ENCODE results near the gene SCLY.
"Not testable (repeated sequence)": the region's sequence is repeated elsewhere in the genome, so short reads cannot be mapped to it uniquely, and the experiment has no call there.

Gene SCLY

GRCh38 chr2:238061315-238062202 is 758 bp downstream of the SCLY start:
- Histone ChIP-seq H3K4me1 (ENCODE audit: control insufficient read depth, insufficient read depth, low read length) (peaks cover 11% of the 10 kb centered on the region), H3K4me3 (ENCODE audit: low read length) (peak overlapping the region; percentile 81), H3K9me3 (replicated peaks; ENCODE audit: low read length) (no peaks in the 10 kb centered on the region), H3K4me2 (ENCODE audit: low read length) (peak overlapping the region; percentile 98), H3K9ac (ENCODE audit: low read depth, low read length) (peak overlapping the region; percentile 92), H3K27me3 (ENCODE audit: control insufficient read depth, insufficient read depth, low read length) (no peaks in the 10 kb centered on the region), H3K36me3 (ENCODE audit: insufficient read depth, low read length) (peaks cover 6% of the 10 kb centered on the region)

DNA sequence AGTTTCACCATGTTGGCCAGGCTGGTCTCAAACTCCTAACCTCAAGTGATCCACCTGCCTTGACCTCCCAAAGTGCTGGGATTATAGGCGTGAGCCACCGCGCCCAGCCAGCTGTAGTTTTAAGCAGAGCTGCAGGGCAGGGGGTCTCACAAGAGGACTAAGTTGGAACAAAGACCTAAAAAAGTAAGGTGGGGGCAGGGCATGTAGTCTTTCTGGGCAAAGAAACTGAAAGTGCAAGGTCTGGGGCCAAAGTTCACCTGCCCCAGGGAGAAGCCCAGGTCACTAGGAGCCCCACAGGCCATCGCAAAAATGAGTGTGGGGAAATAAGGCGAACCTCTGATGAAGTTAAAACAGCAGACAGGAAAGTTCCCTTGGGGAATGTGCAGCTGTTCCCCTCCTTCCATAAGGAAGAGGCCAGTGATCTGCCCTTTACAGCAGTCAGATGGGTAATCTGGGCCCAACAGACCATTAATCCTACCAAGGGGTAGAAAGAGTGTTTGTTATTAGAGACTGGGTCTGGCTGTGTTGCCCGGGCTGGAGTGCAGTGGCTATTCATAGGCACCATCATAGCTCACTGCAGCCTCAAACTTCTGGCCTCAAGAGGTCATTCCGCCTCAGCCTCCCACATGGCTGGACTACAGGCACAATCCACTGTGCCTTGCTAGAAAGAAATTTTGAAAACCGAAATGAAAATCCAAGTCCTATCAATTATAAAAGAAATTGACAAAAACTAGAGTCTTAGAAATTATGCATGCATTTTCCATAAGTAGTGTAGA is 2.8 kb downstream of the SCLY start:
- Histone ChIP-seq H3K4me1 (ENCODE audit: control insufficient read depth, insufficient read depth, low read length) (peaks cover 11% of the 10 kb centered on the region), H3K4me3 (ENCODE audit: low read length) (no peak overlapping the region), H3K36me3 (ENCODE audit: insufficient read depth, low read length) (peaks cover 20% of the 10 kb centered on the region), H3K9ac (ENCODE audit: low read depth, low read length) (no peak overlapping the region), H3K27me3 (ENCODE audit: control insufficient read depth, insufficient read depth, low read length) (no peaks in the 10 kb centered on the region), H3K4me2 (ENCODE audit: low read length) (no peak overlapping the region), H3K9me3 (replicated peaks; ENCODE audit: low read length) (no peaks in the 10 kb centered on the region)

- Histone ChIP-seq H3K9ac (ENCODE audit: low read depth, low read length) (no peak overlapping the region), H3K4me3 (ENCODE audit: low read length) (no peak overlapping the region), H3K27me3 (ENCODE audit: control insufficient read depth, insufficient read depth, low read length) (no peaks in the 10 kb centered on the region), H3K4me2 (ENCODE audit: low read length) (no peak overlapping the region), H3K9me3 (replicated peaks; ENCODE audit: low read length) (no peaks in the 10 kb centered on the region), H3K36me3 (ENCODE audit: insufficient read depth, low read length) (peaks cover 26% of the 10 kb centered on the region), H3K4me1 (ENCODE audit: control insufficient read depth, insufficient read depth, low read length) (peaks cover 11% of the 10 kb centered on the region)
These were observed 3.6 kb downstream of the SCLY start for GRCh38 chr2:238064376-238064775.

- no peaks in the 10 kb centered on the region for H3K9me3 ChIP-seq (replicated peaks; ENCODE audit: low read length)
- no peaks in the 10 kb centered on the region for H3K27me3 ChIP-seq (ENCODE audit: control insufficient read depth, insufficient read depth, low read length)
- H3K9ac ChIP-seq (ENCODE audit: low read depth, low read length) = no peak overlapping the region
- H3K36me3 ChIP-seq (ENCODE audit: insufficient read depth, low read length) = peaks cover 33% of the 10 kb centered on the region
- H3K4me1 ChIP-seq (ENCODE audit: control insufficient read depth, insufficient read depth, low read length) = peaks cover 5% of the 10 kb centered on the region
- H3K4me2 ChIP-seq (ENCODE audit: low read length) = no peak overlapping the region
- no peak overlapping the region for H3K4me3 ChIP-seq (ENCODE audit: low read length)
These were observed 4.5 kb downstream of the SCLY start for GRCh38 chr2:238065071-238065846.

- H3K4me3 ChIP-seq (ENCODE audit: low read length) = no peak overlapping the region
- no peak overlapping the region for H3K4me2 ChIP-seq (ENCODE audit: low read length)
- no peak overlapping the region for H3K9ac ChIP-seq (ENCODE audit: low read depth, low read length)
- peaks cover 5% of the 10 kb centered on the region for H3K4me1 ChIP-seq (ENCODE audit: control insufficient read depth, insufficient read depth, low read length)
- peaks cover 33% of the 10 kb centered on the region for H3K36me3 ChIP-seq (ENCODE audit: insufficient read depth, low read length)
- no peaks in the 10 kb centered on the region for H3K9me3 ChIP-seq (replicated peaks; ENCODE audit: low read length)
- H3K27me3 ChIP-seq (ENCODE audit: control insufficient read depth, insufficient read depth, low read length) = no peaks in the 10 kb centered on the region
These were observed 5.4 kb downstream of the SCLY start for GRCh38 chr2:238066218-238066617.

DNA sequence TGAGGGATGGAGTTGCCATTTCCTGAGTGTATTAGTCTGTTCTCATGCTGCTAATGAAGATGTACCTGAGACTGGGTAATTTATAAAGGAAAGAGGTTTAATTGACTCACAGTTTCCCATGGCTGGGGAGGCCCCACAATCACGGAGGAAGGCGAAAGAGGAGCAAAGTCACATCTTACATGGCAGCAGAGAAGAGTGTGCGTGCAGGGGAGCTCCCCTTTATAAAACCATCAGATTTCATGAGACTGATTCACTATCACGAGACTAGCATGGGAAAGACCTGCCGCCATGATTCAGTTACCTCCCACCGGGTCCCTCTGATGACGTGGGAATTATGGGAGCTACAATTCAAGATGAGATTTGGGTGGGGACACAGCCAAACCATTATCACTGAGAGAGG is 5.9 kb downstream of the SCLY start:
- H3K36me3 ChIP-seq (ENCODE audit: insufficient read depth, low read length) = peaks cover 36% of the 10 kb centered on the region
- H3K4me3 ChIP-seq (ENCODE audit: low read length); H3K27me3 ChIP-seq (ENCODE audit: control insufficient read depth, insufficient read depth, low read length); H3K4me2 ChIP-seq (ENCODE audit: low read length); H3K4me1 ChIP-seq (ENCODE audit: control insufficient read depth, insufficient read depth, low read length); H3K9ac ChIP-seq (ENCODE audit: low read depth, low read length); H3K9me3 ChIP-seq (replicated peaks; ENCODE audit: low read length): not testable (repeated sequence)

- Histone ChIP-seq H3K4me1 (ENCODE audit: control insufficient read depth, insufficient read depth, low read length) (no peaks in the 10 kb centered on the region), H3K36me3 (ENCODE audit: insufficient read depth, low read length) (peaks cover 43% of the 10 kb centered on the region)
These were observed 7.1 kb downstream of the SCLY start for GRCh38 chr2:238067939-238068338.

DNA sequence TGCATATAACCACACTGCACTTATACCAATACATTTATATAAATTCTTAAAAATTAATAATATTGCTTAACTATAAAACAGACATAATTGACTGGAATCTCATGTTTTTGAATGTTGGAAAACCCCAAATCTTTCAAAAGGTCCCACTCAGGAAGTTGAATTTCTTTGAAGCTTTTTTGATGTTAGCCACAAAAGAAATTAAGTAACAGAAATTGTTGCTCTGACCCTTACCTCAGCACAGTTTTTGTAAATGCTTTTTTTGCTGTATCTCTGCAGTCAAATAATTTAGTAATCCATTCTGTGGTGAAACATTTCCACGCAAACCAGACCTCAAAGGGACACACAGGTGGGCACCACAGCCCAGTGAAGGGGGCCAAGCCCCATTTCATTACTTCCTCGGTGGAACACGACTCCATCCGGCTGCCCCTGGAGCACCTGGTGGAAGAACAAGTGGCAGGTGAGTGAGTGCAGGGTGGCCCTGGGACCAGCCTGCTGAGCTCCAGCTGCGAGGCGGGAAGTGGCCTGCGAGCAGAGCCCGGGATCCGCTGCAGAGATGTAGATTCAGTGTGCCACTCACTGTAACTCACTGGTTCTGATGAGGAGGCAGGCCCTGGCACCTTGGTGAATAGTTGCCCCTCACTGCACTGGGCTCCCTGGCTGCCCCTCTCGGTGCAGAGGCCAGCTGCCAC is 8.4 kb downstream of the SCLY start:
- Histone ChIP-seq H3K4me1 (ENCODE audit: control insufficient read depth, insufficient read depth, low read length) (no peaks in the 10 kb centered on the region), H3K9me3 (replicated peaks; ENCODE audit: low read length) (peaks cover 5% of the 10 kb centered on the region), H3K27me3 (ENCODE audit: control insufficient read depth, insufficient read depth, low read length) (no peaks in the 10 kb centered on the region), H3K9ac (ENCODE audit: low read depth, low read length) (no peak overlapping the region), H3K4me3 (ENCODE audit: low read length) (no peak overlapping the region), H3K4me2 (ENCODE audit: low read length) (no peak overlapping the region), H3K36me3 (ENCODE audit: insufficient read depth, low read length) (peaks cover 43% of the 10 kb centered on the region)

More at GRCh38 chr2:238067939-238068338, 7.1 kb downstream of the SCLY start:
- H3K4me2 ChIP-seq (ENCODE audit: low read length) = no peak overlapping the region
- no peaks in the 10 kb centered on the region for H3K27me3 ChIP-seq (ENCODE audit: control insufficient read depth, insufficient read depth, low read length)
- no peak overlapping the region for H3K4me3 ChIP-seq (ENCODE audit: low read length)
- H3K9ac ChIP-seq (ENCODE audit: low read depth, low read length) = no peak overlapping the region
- H3K9me3 ChIP-seq (replicated peaks; ENCODE audit: low read length) = peaks cover 5% of the 10 kb centered on the region

GRCh38 chr2:238069877-238070276 is 9.1 kb downstream of the SCLY start:
- Histone ChIP-seq H3K4me1 (ENCODE audit: control insufficient read depth, insufficient read depth, low read length) (no peaks in the 10 kb centered on the region), H3K4me3 (ENCODE audit: low read length) (no peak overlapping the region), H3K27me3 (ENCODE audit: control insufficient read depth, insufficient read depth, low read length) (no peaks in the 10 kb centered on the region), H3K4me2 (ENCODE audit: low read length) (no peak overlapping the region), H3K36me3 (ENCODE audit: insufficient read depth, low read length) (peaks cover 43% of the 10 kb centered on the region), H3K9ac (ENCODE audit: low read depth, low read length) (no peak overlapping the region), H3K9me3 (replicated peaks; ENCODE audit: low read length) (peaks cover 5% of the 10 kb centered on the region)

DNA sequence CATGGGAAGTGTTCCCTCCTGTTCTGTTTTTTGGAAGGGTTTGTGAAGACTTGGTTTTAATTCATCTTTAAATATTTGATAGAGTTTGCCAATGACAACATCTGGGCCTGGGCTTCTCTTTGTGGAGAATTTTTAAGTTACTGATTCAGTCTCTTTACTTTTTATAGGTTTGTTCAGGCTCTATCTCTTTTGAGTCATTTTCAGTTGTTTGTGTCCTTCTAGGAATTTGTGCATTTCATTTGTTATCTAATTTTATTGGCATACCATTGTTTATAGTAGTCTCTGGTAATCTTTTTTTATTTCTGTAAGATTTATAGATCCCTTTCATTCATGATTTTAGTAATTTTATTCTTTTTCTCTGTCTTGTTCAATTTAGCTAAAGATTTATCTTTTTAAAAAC is 14.6 kb downstream of the SCLY start:
- H3K4me3 ChIP-seq (ENCODE audit: low read length) = no peak overlapping the region
- H3K36me3 ChIP-seq (ENCODE audit: insufficient read depth, low read length) = peaks cover 17% of the 10 kb centered on the region
- H3K9ac ChIP-seq (ENCODE audit: low read depth, low read length) = no peak overlapping the region
- H3K9me3 ChIP-seq (replicated peaks; ENCODE audit: low read length) = peaks cover 5% of the 10 kb centered on the region
- no peaks in the 10 kb centered on the region for H3K27me3 ChIP-seq (ENCODE audit: control insufficient read depth, insufficient read depth, low read length)
- H3K4me2 ChIP-seq (ENCODE audit: low read length) = no peak overlapping the region
- H3K4me1 ChIP-seq (ENCODE audit: control insufficient read depth, insufficient read depth, low read length) = no peaks in the 10 kb centered on the region

DNA sequence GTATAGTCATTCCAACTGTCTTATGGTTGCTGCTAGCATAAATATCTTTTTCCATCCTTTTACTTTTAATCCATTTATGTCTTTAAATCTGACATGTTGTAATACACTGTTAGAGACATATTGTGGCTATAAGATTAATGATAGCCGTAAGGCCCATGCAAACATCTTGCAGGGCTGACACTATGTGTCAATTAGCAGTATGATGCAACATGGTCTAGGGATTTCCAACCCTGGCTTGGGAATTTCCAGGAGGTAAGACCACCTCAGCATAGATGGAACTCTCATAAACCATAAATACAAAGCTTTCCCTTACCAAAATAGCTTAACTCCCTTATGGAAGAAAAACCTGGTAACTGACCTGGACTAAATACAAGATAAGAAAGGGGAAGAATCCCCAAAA is 16.5 kb downstream of the SCLY start:
- Histone ChIP-seq H3K9me3 (replicated peaks; ENCODE audit: low read length) (peaks cover 4% of the 10 kb centered on the region), H3K4me2 (ENCODE audit: low read length) (no peak overlapping the region), H3K9ac (ENCODE audit: low read depth, low read length) (no peak overlapping the region), H3K4me1 (ENCODE audit: control insufficient read depth, insufficient read depth, low read length) (no peaks in the 10 kb centered on the region), H3K27me3 (ENCODE audit: control insufficient read depth, insufficient read depth, low read length) (no peaks in the 10 kb centered on the region), H3K36me3 (ENCODE audit: insufficient read depth, low read length) (peaks cover 18% of the 10 kb centered on the region), H3K4me3 (ENCODE audit: low read length) (no peak overlapping the region)

Data from skeletal muscle satellite cell (primary cell).